Thyroid gland (tissue), 4 donors: ENCODE data around the gene WBP11.

Experiments used
- CTCF ChIP-seq, 6 experiments: fragments of 200-600 bp in 3 of 6; fragments of 450-650 bp in 3 of 6; sonication (generic) in 3 of 6; IDR thresholded peaks; one replicate each; pipeline ENCODE4 v1.5.1; 2016 to 2019; ENCODE audit warnings: antibody characterized with exemption in 6 of 6, mild to moderate bottlenecking in 2 of 6, inconsistent platforms in 1 of 6, moderate library complexity in 1 of 6
- POLR2A ChIP-seq, 2 donors: fragments of 450-650 bp; IDR thresholded peaks; one replicate each; pipeline ENCODE4 v1.6.1; 2017; ENCODE audit warnings: antibody characterized with exemption in 2 of 2, mild to moderate bottlenecking in 2 of 2, moderate library complexity in 1 of 2

DNA sequence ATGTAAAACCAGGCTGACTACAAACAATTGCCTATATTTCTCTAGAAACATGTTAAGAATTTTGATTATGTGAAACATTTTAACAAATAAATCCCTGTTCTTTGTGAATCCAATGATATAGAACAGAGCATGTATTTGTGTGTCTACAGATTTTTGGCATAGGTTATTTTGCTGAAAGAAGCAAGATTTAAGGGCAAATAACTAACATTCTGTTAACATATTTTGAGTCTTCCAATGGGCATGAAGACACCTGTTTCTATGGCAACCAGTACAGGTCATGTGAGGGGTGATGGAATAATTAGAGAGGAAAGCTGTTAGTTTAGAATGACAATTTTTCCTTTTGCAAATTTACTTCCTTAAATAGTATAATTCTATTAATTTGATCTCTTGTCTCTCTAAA, 31.2 kb upstream of the WBP11 start:
- no peak for TF ChIP-seq CTCF (IDR thresholded peaks at IDR 0.05)
- TF ChIP-seq POLR2A (IDR thresholded peaks at IDR 0.05) = no peak
